ENCODE results near the gene SDHC.
"Not testable (repeated sequence)": the region's sequence is repeated elsewhere in the genome, so short reads cannot be mapped to it uniquely, and the experiment has no call there.

Gene SDHC

DNA sequence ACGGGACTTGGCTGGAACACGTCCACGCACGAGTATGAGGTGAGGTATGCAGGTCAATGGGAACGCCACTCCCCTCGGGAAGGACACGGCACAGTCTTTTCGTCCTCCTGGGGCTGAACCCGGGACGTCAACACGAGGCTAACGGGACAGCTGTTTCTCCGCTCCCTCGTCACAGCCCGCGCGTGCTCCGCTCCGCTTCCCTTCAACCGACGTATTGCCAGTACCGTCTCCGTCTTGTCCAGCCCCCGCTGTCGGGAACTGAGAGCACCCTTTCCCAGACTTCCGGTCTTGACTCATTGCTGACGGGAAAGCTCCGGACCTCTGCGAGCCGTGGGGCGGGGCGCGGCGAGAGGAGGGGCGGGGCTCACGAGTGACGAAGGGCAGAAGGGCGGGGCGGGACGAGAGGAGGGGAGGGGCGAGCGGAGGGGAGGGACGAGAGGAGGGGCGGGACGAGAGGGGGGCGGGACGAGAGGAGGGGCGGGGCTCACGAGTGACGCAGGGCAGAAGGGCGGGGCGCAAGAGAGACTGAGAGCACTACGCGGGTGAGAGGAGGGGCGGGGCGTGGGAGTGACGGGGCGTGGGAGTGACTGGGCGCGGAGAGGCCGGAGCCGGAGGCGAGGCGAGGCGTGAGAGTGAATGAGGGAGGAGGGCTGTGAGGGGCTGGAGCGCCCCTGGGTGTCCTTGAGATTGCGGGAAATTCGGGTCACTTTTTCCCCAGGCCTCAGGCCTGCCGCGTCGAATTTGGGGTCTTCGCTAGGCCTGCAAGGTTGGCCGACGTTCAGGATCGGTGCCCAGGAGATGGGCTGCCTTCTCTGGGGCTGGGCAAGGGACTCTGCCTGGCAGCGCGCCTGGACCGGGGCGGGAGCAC is 75.7 kb downstream of the SDHC start:
- DNase-seq, result peak; percentile 99
- Histone ChIP-seq H3K4me3 (ENCODE audit: low read depth, low read length) (peak overlapping the region; percentile 83), H3K36me3 (no peaks in the 10 kb centered on the region), H3K27me3 (ENCODE audit: insufficient read depth, low read depth, severe bottlenecking) (no peaks in the 10 kb centered on the region), H3K27ac (peak overlapping the region; percentile 67), H3K9me3 (ENCODE audit: severe bottlenecking) (no peaks in the 10 kb centered on the region)
- TF ChIP-seq, protein P1, sequence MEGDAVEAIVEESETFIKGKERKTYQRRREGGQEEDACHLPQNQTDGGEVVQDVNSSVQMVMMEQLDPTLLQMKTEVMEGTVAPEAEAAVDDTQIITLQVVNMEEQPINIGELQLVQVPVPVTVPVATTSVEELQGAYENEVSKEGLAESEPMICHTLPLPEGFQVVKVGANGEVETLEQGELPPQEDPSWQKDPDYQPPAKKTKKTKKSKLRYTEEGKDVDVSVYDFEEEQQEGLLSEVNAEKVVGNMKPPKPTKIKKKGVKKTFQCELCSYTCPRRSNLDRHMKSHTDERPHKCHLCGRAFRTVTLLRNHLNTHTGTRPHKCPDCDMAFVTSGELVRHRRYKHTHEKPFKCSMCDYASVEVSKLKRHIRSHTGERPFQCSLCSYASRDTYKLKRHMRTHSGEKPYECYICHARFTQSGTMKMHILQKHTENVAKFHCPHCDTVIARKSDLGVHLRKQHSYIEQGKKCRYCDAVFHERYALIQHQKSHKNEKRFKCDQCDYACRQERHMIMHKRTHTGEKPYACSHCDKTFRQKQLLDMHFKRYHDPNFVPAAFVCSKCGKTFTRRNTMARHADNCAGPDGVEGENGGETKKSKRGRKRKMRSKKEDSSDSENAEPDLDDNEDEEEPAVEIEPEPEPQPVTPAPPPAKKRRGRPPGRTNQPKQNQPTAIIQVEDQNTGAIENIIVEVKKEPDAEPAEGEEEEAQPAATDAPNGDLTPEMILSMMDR (IDR thresholded peaks at IDR 0.05; ENCODE audit: low read depth, low read length), result no peak

DNA sequence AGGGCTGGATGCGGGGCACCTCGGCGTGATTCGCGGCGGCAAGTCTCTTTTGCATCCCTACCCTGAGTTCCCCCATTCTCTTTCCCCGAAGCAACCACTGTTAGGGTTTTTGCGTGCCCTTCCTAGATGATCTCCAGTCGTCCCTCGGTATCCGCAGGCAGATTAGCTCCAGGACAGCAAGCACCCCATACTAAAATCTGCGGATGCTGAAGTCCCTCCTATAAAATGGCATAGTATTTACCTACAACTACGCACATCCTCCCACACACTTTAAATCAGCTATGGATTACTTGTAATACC is 76.3 kb downstream of the SDHC start:
- DNase-seq, result no peak
- H3K27me3 ChIP-seq (ENCODE audit: insufficient read depth, low read depth, severe bottlenecking), result no peaks in the 10 kb centered on the region
- H3K36me3 ChIP-seq, result no peaks in the 10 kb centered on the region
- TF ChIP-seq, protein P1 (IDR thresholded peaks at IDR 0.05; ENCODE audit: low read depth, low read length), result no peak
- peak overlapping the region; percentile 16; the same call in 1 of the 2 replicates for H3K27ac ChIP-seq
- H3K4me3 ChIP-seq (ENCODE audit: low read depth, low read length), result peak overlapping the region; percentile 83
- no peaks in the 10 kb centered on the region for H3K9me3 ChIP-seq (ENCODE audit: severe bottlenecking)

DNA sequence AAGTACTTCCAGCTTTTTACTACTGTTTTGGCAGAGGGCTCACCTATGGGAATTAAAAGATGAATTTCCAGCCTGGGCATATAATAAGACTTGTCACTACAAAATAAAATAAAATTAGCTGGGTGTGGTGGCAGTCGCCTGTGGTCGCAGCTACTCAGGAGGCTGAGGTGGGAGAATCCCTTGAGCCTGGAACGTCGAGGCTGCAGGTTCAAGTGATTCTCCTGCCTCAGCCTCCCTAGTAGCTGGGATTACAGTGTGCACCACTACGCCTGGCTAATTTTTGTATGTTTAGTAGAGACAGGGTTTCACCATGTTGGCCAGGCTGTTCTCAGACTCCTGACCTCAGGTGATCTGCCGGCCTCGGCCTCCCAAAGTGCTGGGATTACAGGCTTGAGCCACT is 77.0 kb downstream of the SDHC start:
- DNase-seq; H3K4me3 ChIP-seq (ENCODE audit: low read depth, low read length); H3K36me3 ChIP-seq; H3K27me3 ChIP-seq (ENCODE audit: insufficient read depth, low read depth, severe bottlenecking); H3K9me3 ChIP-seq (ENCODE audit: severe bottlenecking); H3K27ac ChIP-seq: not testable (repeated sequence)

DNA sequence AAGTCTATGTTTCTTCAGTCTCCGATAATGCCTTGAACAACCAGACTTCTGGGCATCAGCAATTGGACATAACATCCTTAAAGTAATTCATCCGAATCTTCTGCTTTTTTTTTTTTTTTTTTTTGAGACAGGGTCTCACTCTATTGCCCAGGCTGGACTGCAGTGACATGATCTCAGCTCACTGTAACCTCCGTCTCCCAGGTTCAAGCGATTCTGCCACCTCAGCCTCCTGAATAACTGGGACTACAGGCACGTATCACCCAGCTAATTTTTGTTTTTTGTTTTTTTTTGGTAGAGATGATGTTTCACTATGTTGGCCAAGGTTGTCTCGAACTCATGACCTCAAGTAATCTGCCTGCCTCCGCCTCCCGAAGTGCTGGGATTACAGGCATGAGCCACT is 77.4 kb downstream of the SDHC start:
- no peaks in the 10 kb centered on the region for H3K27me3 ChIP-seq (ENCODE audit: insufficient read depth, low read depth, severe bottlenecking)
- no peak for DNase-seq
- H3K36me3 ChIP-seq, result no peaks in the 10 kb centered on the region
- no peak overlapping the region for H3K4me3 ChIP-seq (ENCODE audit: low read depth, low read length)
- H3K9me3 ChIP-seq (ENCODE audit: severe bottlenecking), result no peaks in the 10 kb centered on the region
- H3K27ac ChIP-seq, result no peak overlapping the region
- TF ChIP-seq, protein P1 (IDR thresholded peaks at IDR 0.05; ENCODE audit: low read depth, low read length), result no peak

DNA sequence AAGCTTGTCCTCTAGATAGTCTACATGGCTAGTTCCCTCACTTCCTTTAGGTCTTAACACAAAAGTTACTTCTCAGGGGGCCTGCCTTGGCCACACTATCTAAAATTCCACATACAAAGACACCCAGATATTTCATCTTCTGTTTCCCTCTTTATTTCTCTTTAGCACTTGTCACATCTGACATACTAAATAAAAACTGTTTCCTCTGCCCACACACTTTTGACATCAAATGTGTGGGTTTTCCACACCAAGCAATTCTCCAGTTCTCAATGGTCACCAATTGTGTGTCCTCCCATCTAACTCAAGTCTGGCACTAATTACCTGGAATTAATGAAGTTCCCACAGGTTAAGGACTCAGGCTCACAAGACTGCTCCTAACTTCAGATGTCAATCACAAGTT is 79.0 kb downstream of the SDHC start:
- TF ChIP-seq, protein P1 (IDR thresholded peaks at IDR 0.05; ENCODE audit: low read depth, low read length), result no peak
- no peak overlapping the region for H3K27ac ChIP-seq
- no peak for DNase-seq
- H3K9me3 ChIP-seq (ENCODE audit: severe bottlenecking), result no peaks in the 10 kb centered on the region
- H3K27me3 ChIP-seq (ENCODE audit: insufficient read depth, low read depth, severe bottlenecking), result no peaks in the 10 kb centered on the region
- no peak overlapping the region for H3K4me3 ChIP-seq (ENCODE audit: low read depth, low read length)
- no peaks in the 10 kb centered on the region for H3K36me3 ChIP-seq

DNA sequence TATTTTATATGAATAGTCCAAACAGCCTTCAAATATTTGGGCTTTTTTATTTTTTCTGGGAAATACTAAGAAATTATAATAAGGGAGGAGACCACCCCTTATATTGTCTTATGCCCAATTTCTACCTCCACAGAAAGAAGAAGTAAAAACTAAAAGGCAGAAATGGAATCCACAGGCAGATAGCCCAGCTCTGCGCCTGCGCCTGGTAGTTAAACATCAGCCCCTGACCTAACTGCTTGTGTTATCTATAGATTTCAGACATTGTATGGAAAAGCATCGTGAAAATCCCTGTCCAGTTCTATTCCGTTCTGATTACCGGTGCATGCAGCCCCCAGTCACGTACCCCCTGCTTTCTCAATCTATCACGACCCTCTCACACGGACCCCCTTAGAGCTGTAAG is 82.9 kb downstream of the SDHC start:
- H3K27me3 ChIP-seq (ENCODE audit: insufficient read depth, low read depth, severe bottlenecking); H3K36me3 ChIP-seq; H3K27ac ChIP-seq; H3K9me3 ChIP-seq (ENCODE audit: severe bottlenecking); H3K4me3 ChIP-seq (ENCODE audit: low read depth, low read length); DNase-seq: not testable (repeated sequence)

DNA sequence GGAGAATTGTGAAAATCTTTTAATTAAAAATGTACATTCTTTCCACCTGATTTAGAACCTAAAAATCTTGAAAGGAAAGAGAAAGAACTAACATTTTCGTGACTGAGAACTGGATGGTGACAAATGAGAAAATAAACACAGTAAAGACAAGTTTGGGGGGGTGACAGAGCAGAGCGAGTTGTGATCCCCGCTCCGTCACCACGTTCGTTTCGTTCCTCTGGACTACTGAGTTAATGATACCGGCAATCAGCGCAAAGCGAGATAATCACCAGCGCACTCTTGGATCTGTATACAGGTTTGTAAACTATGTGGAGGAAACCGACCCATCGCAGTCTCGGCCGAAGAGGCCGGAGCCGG is 84.7 kb downstream of the SDHC start:
- H3K9me3 ChIP-seq (ENCODE audit: severe bottlenecking), result no peaks in the 10 kb centered on the region
- TF ChIP-seq, protein P1 (IDR thresholded peaks at IDR 0.05; ENCODE audit: low read depth, low read length), result no peak
- no peak for DNase-seq
- H3K27ac ChIP-seq, result peak overlapping the region; percentile 93
- peaks cover 5% of the 10 kb centered on the region; the same call in 1 of the 2 replicates for H3K36me3 ChIP-seq
- peak overlapping the region; percentile 56 for H3K4me3 ChIP-seq (ENCODE audit: low read depth, low read length)
- H3K27me3 ChIP-seq (ENCODE audit: insufficient read depth, low read depth, severe bottlenecking), result no peaks in the 10 kb centered on the region

All from WERI-Rb-1 (cell line).